HepG2 (cell line): ENCODE data around the gene DPH3. TPM values are rescaled to one million over a fixed set of nuclear protein-coding genes. Genes with fewer than 3 reads are reported as not detected.

Experiments
- PBX2 ChIP-seq: IDR thresholded peaks from 2 replicates; pipeline ENCODE4 v1.6.1; 2016; ENCODE audit warnings: control low read depth
- PHF5A ChIP-seq: IDR thresholded peaks from one replicate; pipeline ENCODE4 v1.6.1; 2018; ENCODE audit warnings: low read depth, missing genetic modification reagents; ENCODE audit not compliant: unreplicated experiment
- SALL2 ChIP-seq: sonication (generic); formaldehyde crosslinking; IDR thresholded peaks from 2 replicates; pipeline ENCODE4 v1.8.1; 2023; ENCODE audit warnings: mild to moderate bottlenecking, missing genetic modification reagents, inconsistent platforms
- SP5 ChIP-seq: IDR thresholded peaks from 2 replicates; pipeline ENCODE4 v1.6.1; 2016; ENCODE audit warnings: low read depth, borderline replicate concordance
- ZNF800 ChIP-seq: sonication (generic); formaldehyde crosslinking; IDR thresholded peaks from 2 replicates; pipeline ENCODE4 v1.4.0; 2020; ENCODE audit warnings: missing genetic modification reagents
- ZSCAN30 ChIP-seq: sonication (generic); formaldehyde crosslinking; IDR thresholded peaks from 2 replicates; pipeline ENCODE4 v1.5.0; 2020; ENCODE audit warnings: mild to moderate bottlenecking, missing genetic modification reagents
- polyA plus RNA-seq, 8 experiments: library from polyadenylated mRNA; depleted of rRNA in 3 of 8; stranded (reverse) in 7 of 8; unstranded in 1 of 8; fragments of >200 nt; fragmentation: Illumina TruSeq in 4 of 8; extraction: Trizol in 4 of 8; gene quantifications; 2 replicates each; pipeline versions ENCODE4 v1.2.1 to v1.2.3, GENCODE V29; 2011 to 2016; ENCODE audit warnings: low read depth in 4 of 8, missing spikeins in 1 of 8, mixed read lengths in 1 of 8; ENCODE audit not compliant: insufficient read depth in 1 of 8
- total RNA-seq, 5 experiments: library from RNA; depleted of rRNA; stranded (reverse); fragments of >200 nt; fragmentation: Illumina TruSeq; extraction: Trizol; gene quantifications; 2 replicates each; pipeline ENCODE4 v1.2.3, GENCODE V29; 2016; ENCODE audit warnings: low read depth in 1 of 5
- TF ChIP-seq, protein P1 (sequence below): IDR thresholded peaks from 2 replicates; pipeline ENCODE4 v1.6.1; 2016; ENCODE audit warnings: mild to moderate bottlenecking
- TF ChIP-seq, protein P2 (sequence below): sonication (generic); formaldehyde crosslinking; IDR thresholded peaks from 2 replicates; pipeline ENCODE4 v1.4.0; 2020; ENCODE audit warnings: mild to moderate bottlenecking, low read depth, missing genetic modification reagents

Gene DPH3
- total and polyA plus RNA-seq, 2 of the 13 experiments (the other 11 are each of a cell fraction or from before 2014, with no cell fraction given): 18.3 to 21.6 TPM

- TF ChIP-seq ZNF800 (no peak), PBX2 (CRISPR knock-in tag) (no peak), PHF5A (CRISPR knock-in tag) (no peak), SALL2 (CRISPR knock-in tag) (no peak), ZSCAN30 (CRISPR knock-in tag) (no peak), SP5 (CRISPR knock-in tag) (no peak)
- TF ChIP-seq, protein P1, sequence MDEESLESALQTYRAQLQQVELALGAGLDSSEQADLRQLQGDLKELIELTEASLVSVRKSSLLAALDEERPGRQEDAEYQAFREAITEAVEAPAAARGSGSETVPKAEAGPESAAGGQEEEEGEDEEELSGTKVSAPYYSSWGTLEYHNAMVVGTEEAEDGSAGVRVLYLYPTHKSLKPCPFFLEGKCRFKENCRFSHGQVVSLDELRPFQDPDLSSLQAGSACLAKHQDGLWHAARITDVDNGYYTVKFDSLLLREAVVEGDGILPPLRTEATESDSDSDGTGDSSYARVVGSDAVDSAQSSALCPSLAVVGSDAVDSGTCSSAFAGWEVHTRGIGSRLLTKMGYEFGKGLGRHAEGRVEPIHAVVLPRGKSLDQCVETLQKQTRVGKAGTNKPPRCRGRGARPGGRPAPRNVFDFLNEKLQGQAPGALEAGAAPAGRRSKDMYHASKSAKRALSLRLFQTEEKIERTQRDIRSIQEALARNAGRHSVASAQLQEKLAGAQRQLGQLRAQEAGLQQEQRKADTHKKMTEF (CRISPR knock-in tag): no peak
- TF ChIP-seq, protein P2, sequence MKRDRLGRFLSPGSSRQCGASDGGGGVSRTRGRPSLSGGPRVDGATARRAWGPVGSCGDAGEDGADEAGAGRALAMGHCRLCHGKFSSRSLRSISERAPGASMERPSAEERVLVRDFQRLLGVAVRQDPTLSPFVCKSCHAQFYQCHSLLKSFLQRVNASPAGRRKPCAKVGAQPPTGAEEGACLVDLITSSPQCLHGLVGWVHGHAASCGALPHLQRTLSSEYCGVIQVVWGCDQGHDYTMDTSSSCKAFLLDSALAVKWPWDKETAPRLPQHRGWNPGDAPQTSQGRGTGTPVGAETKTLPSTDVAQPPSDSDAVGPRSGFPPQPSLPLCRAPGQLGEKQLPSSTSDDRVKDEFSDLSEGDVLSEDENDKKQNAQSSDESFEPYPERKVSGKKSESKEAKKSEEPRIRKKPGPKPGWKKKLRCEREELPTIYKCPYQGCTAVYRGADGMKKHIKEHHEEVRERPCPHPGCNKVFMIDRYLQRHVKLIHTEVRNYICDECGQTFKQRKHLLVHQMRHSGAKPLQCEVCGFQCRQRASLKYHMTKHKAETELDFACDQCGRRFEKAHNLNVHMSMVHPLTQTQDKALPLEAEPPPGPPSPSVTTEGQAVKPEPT: no peak
These were observed 38.4 kb upstream of the DPH3 start (continued) for GRCh38 chr3:16303037-16303575.
